HG02885 (cell line): ENCODE results near the gene TMEM132A.
A peak's percentile ranks its signal among the peaks of the same experiment; 100 is the strongest.

Experiments used
- ATAC-seq: cut with Tn5 transposase; IDR thresholded peaks from one replicate; pipeline ENCODE4 v1.9.1; 2021; ENCODE audit warnings: mild to moderate bottlenecking; ENCODE audit not compliant: unreplicated experiment, poor library complexity

The TMEM132A gene, protein sequence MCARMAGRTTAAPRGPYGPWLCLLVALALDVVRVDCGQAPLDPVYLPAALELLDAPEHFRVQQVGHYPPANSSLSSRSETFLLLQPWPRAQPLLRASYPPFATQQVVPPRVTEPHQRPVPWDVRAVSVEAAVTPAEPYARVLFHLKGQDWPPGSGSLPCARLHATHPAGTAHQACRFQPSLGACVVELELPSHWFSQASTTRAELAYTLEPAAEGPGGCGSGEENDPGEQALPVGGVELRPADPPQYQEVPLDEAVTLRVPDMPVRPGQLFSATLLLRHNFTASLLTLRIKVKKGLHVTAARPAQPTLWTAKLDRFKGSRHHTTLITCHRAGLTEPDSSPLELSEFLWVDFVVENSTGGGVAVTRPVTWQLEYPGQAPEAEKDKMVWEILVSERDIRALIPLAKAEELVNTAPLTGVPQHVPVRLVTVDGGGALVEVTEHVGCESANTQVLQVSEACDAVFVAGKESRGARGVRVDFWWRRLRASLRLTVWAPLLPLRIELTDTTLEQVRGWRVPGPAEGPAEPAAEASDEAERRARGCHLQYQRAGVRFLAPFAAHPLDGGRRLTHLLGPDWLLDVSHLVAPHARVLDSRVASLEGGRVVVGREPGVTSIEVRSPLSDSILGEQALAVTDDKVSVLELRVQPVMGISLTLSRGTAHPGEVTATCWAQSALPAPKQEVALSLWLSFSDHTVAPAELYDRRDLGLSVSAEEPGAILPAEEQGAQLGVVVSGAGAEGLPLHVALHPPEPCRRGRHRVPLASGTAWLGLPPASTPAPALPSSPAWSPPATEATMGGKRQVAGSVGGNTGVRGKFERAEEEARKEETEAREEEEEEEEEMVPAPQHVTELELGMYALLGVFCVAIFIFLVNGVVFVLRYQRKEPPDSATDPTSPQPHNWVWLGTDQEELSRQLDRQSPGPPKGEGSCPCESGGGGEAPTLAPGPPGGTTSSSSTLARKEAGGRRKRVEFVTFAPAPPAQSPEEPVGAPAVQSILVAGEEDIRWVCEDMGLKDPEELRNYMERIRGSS

DNA sequence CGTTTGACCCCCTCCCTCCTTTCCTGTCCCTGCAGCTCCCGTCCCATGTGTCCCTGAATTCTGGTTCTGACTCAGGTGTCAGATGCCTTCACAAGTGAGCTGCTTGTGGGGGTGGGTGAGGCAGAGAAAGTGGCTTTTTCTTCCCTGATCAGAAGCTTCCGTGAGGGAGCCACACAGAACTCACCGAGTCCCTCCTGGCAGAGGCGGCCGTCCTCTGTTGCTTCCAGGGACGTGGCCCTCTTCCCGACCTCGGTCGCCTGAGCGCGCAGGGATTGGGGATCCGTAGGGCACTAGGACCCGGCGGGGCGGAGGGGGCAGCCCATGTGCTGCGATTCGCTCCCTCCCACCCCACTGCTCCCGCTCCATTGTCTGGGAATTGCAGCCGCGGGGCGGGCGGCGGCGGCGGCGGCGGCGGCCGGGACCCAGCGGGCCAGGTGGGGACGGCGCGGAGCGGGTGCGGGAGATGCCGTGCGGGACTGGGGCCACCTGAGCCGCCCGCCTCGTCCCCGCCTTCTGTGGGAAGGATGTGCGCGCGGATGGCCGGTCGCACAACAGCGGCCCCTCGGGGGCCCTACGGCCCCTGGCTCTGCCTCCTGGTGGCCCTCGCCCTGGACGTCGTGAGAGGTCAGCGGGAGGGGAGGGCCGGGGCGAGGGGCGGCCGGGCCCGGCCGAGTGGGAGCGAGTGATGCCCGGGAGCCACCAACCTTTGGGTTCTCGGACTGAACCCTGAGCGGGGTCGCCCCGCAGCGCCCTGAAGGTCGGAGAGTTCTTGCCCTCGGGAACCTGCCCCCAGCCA, at the start of gene TMEM132A:
TSS of gene TMEM132A (plus strand) at position 351 of the 796 bp plus-strand sequence. CDS start at position 525, 174 bp downstream.
- no peak for ATAC-seq

DNA sequence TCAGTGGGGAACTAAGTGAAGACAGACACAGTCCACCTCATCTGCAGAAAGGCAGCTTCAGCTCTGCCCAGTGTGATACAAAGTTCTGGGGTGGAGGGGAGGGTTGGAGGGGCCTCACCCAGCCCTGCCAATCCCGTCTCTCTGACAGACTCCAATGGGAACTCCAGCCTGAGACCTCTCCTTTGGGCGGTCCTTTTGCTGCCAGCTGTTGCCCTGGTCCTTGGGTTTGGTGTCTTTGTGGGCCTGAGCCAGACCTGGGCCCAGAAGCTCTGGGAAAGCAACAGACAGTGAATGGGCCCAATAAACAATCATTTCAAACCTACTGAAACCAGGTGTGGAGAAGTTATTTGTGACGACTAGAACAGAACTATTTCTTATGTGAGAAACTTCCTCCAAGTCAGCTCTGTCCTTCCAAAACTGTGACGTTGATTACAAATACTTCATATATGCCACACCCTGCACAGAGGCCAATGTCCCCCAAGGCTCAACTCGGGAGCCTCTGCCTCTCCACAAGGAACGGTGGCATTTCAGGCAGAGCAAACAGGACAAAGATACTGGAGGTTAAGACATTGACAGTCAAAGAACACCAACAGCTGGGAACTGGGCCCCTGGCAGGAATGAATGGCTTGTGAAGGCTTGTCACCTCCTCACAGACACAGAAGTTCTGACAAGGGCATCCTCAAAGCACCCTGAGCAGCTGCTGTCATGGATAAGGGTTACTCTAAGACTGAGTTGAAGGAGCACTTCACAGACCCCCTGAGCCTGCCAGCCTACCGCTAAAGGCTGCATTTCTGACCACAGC, 48.7 kb upstream of the TMEM132A start:
- ATAC-seq = no peak

DNA sequence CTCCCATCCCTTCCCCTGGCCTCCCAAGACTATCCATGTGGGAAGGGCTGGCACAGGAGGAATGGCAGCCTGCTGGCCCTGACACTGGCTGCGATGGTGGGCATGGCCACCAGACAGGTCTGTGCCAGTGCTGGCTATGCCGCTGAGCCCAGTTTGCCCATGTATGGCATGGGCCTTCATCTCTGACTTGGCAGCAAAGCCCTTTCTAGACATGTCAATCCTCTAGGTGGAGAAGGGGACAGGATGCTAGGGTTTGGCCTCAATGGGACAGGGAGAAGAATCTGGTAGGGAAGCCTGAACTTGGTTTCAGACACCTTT, 48.1 kb upstream of the TMEM132A start:
- no peak for ATAC-seq

DNA sequence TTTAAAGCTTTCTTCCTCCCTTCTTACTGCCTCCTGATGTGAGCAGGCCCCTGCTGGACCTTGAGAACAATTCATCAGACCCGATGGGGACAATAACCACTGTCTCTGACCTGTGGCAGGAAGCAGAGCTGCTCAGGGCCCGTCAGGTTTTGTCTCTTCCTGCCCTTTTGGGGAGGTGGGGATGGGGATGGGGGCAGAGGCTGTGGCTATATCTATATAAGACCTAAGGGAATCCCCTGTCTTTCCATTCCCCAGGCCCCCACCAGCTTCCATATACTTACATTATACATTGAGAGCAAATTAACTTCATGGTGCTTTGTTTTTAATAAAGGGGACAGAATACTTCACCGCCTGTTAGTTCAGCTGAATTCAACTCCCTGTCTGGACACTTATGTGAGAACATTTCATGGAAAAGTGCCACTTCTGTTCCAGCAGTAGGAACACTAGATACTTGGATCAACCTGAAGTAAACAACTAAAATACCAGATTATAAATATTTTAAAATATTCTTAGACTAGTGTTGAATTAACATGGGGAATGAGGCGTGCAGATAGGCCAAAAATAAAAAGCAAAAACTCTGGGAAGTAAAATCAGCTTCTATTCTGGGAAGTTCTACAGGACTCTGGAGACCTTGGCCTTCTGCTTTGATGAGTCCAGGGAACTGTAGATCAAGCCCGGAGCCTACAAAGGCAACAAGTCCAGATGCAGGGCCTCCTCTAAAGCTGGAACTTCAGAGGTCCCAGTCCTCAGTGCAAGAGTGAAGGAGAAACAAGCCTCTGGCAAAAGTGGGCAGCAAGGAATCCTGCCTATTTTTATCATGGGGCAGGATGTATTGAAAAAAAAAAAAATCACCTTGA, 45.8 kb upstream of the TMEM132A start:
- ATAC-seq = no peak

DNA sequence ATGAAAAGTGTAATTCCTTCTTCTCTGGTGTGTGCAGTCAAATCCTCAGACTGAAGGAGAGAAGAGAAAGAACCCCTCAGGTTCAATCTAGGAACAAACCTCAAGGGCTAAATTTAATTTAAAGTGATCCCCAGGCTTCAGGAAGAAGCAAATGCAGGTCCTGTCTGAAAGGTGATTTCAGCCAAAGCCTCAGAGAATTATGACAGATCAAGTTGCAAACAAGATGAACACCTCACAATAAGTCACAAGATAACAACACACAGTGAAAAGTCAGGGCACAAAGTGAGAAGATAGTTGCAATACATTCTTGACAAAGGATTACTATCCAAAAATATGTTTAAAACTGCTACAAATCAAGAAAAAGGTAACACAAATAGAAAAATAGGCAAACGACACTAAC, 45.2 kb upstream of the TMEM132A start:
- no peak for ATAC-seq

DNA sequence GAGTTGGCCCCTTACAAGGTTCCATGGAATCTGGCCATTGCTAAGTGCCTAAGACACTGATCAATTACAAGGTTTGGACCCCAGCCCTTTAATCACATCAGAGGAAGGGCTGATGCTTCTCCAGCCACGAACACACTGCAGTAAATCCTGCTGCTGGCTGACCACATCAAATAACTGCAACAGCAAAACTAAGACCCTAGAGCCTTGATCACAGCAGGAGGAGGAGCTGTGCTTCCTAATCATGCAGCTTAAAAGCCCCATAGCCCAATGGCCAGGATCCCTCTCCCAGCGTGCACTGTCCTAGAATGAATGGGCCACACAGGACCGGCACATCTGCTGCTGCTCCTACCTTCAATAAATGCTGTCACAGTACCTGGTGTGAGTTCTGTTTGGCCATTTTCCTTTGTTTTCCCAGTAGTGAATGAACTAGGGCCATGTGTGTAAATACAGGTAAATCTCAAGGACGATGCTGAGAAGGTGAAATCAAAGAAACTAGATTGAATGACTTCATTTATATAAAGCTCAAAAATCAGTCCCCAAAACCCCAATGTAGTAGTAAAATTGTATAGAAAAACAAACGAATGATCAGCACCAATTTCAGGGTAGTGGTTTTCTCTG, 44.2 kb upstream of the TMEM132A start:
- ATAC-seq = no peak

DNA sequence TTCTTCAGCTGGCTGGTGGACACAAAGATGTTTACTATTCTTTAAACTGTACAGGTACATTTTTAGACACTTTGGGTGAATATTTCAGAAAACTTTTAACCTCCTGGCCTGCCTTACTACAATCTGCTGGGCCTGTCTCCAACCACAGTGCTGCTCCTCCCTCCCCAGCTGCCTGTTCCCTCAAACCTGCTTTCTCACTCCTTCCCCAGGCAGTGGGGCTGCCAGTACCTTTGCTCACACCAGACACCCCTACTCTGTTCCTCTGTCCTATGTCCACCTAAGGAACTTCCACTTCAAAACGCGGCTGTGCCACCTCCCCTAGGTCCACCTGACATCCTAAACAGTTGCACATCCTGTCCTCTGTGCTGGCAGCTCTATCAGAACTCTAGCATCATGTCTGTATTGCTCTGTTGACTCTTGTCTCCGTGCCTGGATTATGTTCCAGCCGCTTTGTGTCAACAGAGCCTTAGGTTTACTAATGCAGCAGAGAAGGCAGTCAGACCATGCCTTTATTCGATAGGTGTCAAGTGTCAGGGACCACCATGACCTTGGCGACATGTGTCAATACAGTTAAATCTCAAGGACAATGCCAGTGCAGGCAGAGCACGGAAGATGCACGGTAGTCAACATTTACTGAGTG, 43.5 kb upstream of the TMEM132A start:
- ATAC-seq = no peak

DNA sequence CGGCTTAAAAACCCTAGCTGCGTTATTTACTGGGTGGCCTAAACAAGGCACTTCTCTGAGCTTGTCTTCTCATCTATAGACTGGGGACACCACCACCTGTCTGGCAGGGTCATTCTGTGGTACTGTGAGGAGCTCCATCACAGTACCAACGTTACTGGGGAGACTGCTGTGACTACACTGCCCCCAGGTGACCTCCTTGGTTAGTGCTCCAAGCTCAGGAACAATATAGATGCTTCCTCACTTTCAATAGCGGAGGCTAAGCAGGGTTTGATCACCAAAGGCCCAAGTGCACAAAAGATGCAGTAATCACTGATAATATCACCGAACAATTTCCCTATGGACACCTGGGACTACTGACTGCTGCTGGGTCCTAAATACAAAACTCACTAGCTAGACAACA, 36.7 kb upstream of the TMEM132A start:
- ATAC-seq = no peak

DNA sequence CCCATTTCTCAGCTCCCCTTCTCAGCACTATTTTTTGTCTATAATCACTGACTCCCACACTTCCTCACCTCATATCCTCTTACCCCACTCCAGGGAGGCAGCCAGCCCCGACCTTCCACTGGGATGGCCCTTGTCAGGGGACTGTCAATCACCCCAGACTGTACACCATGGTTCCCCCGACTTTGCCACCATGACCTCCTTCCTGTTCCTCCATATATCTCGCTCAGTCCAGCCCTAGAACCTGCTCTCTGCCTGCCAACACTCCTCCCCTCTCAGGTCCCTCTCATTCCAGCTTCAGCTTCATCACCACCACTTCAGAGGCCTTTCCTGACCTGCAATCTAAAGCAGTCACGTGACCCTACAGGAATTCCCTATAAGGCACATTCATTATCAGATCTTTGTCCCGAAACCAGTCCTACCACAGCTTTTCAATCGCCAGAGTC, 34.4 kb upstream of the TMEM132A start:
- no peak for ATAC-seq

DNA sequence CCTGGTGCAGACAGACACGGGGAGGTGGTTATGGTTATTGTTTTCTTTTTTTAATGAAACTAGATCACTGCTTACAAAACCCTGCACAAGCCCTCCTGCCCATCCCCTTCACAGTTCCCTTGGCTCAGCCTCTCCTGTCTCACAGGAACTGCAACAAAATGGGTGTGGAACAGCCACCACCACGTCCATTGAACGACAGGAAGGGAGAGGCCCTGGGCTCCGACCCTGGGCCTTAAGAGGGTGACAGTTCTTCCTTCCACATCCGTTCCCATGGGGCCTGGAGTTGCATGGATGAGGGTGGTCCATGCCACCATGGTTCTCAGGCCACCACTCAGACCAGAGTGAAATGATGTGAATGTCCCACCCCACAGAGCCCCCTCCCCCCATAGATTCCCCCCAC, 33.6 kb upstream of the TMEM132A start:
- ATAC-seq = no peak

DNA sequence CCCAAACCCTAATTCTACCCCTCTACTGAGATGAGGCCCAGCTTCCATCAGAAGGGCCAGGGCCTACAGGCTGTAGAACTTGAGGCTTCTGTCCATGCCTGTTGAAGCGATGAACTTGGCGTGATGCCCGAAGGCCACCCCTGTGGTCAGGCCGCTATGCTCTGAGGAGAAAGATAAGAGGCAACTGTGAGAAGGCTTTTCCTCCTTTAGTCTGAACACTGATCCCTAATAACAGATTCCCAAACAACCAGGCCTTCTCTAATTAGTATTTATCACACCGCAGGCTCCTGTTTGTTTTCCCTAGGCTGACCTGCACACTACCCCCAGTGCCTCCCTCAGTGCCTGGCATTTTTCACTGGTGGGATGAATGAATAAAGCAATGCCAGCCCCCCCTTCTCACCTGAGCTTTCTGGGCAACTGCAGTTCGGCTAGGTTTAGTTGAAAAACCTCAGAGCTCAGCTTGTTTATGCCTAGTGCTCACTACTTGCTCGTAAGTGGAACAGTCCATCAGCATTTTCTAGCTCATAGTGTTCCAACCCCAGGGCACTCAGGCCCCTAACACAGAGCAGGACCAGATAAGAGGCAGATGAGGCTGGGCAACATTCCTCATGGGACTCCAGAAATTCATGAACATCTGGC, 33.0 kb upstream of the TMEM132A start:
- no peak for ATAC-seq

DNA sequence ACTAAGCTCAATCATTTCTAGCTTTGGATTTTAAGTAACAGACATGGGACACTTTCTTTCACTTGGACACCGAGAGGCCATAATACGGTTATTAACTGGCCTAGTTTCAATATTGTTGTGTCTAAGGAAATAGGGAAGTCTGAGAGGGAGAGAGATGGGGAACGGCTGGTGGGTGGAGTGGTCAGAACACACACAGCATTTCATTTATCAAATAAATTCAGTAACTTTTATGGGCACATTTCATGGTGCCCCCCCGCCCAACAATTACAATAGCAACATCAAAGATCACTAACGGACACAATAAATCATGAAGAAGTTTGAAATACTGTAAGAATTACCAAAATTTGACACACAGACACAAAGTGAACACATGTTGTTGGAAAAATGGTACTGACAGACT, 28.6 kb upstream of the TMEM132A start:
- ATAC-seq = no peak

DNA sequence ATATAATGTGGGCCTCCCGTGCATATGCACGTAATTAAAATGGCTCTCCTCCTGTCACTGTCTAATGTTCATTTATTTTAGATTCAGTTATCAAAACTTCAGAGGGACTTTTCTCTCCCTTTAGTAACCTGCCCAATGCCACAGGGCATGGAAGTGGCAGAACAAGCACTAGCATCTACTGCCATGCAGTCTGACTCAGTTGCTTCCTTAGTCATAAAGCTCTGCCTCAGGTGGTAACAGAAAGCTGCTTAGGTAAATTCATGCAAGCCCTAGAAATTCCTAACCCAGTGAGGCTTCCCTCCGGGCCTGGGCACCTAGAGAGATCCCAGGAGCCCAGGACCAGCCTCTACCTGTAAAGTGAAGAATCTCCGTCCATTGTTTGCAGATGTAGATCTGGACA, 26.8 kb upstream of the TMEM132A start:
- no peak for ATAC-seq

DNA sequence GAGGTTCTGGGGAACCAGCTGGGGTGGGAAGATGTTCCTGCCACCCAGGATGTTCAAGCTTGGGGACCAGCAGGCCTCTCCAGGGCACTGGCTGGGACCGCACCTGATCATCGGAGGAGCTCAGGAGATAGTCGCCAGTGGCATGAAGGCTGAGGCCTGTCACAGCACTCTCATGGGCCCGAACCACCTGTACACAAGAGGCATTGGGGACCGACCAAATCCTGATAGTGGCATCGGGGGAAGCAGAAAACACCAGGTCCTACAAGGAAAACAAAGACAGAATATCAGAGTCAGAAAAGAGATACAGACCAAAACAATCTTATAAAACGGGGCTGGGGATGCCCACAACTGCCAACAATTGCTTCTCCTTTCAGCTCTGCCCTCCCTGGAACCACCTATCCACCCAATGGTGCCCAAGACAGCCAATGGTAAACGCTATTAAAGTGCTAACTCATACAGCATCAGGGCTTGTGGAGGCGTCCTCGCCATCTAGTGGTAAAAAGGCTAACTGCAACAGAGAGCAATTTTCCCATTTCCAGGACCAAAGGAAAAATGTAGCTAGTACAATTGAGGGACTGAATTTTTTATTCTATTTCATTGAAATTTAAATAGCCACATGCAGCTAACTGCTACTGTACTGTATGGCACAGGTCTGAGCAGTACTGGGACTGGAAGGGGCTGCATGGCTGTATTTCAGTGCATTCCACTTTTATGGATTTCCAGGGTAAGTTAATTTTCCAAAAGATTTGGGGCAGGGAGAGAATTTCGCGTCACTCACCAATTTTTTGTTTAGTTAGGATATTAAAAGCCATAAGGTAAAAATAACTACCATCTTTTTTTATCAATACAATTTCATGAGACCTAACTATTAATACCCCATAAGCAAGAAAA, 25.0 kb upstream of the TMEM132A start:
- ATAC-seq = peak; percentile 47

DNA sequence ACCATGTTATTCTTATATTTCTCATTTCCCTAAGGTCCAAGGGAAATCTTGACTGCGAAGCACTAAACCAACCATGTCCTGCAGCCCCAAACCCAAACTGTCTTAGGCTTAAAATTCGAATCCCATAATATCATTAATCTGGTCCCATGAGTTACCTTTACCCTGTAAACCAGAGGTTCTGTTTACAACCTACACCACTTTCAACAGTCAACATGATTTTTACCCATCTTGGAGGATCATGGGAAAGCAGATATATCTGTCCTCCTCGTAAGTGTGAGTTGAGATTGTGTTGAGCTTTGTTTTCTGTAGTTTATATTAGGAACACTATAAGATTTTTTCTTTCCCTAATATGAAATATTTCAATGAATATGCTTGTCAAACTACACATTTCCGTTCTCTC, 24.3 kb upstream of the TMEM132A start:
- ATAC-seq = no peak

DNA sequence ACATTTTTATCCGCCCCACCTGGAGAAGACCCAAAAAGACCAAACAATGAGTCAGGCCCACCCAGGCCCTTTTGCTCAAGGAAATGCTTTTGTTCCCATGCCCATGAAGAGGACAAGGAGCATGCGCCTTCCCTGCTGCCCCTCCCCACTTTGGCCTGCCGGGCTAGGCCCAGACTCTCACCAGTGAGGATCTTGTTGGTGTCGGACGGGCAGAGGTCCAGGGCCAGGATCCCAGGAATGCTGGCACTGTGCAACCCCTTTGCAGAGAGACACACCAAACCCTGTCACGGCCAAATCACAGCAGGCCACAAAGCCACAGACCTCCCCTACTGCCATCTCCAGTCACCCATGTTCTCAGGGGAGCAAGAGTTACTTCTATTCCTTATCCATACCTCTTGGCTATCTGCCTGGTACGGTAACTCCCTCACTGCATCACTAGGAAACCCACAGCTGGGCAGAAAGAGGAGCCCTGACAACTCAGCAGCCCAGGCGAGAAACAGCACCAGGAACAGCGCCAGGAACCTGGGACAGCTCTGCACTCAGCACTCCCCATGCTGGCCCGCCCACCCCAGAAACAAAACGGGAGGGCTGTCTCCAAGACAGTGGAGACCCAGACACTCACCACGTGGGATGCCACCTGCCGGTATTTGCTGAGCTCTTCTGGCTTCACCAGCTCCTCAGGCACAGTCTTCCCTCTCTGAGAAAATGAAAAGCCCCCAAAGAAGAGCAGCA, 23.4 kb upstream of the TMEM132A start:
- no peak for ATAC-seq
